ENCODE results near the gene DTX3.

The DTX3 gene

DNA sequence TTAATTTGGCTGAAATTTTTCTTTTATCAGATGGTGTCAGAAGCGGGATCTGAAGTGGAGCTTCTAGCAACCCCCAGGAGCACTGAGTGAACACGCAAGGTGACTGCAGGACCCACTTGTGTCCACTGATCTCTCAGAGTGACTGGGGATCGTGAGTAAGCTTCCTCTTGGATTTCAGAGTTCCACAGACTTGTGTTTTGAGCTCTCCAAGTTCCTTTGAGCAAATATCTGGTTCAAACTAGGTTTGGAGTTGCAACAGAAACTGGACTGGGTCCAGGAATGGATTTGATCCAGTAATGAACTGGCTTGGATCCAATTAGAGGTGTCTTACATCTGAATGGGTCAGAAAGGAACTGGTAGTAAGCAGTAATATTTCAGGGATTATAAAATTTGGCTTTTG lies 53.1 kb downstream of the DTX3 start:
- no peak overlapping the region for H3K27ac Mint-ChIP-seq
- TF ChIP-seq, protein P1, sequence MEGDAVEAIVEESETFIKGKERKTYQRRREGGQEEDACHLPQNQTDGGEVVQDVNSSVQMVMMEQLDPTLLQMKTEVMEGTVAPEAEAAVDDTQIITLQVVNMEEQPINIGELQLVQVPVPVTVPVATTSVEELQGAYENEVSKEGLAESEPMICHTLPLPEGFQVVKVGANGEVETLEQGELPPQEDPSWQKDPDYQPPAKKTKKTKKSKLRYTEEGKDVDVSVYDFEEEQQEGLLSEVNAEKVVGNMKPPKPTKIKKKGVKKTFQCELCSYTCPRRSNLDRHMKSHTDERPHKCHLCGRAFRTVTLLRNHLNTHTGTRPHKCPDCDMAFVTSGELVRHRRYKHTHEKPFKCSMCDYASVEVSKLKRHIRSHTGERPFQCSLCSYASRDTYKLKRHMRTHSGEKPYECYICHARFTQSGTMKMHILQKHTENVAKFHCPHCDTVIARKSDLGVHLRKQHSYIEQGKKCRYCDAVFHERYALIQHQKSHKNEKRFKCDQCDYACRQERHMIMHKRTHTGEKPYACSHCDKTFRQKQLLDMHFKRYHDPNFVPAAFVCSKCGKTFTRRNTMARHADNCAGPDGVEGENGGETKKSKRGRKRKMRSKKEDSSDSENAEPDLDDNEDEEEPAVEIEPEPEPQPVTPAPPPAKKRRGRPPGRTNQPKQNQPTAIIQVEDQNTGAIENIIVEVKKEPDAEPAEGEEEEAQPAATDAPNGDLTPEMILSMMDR (IDR thresholded peaks at IDR 0.05; ENCODE audit: unreplicated experiment in 3 of 3) = no peak
- H3K4me3 Mint-ChIP-seq = no peak overlapping the region
- H3K9me3 Mint-ChIP-seq = peaks cover 30% of the 10 kb centered on the region
- no peaks in the 10 kb centered on the region for H3K4me1 Mint-ChIP-seq
- H3K27me3 Mint-ChIP-seq (ENCODE audit: low read depth) = peaks cover 5% of the 10 kb centered on the region
- H3K36me3 Mint-ChIP-seq (ENCODE audit: low read depth) = peaks cover 3% of the 10 kb centered on the region

DNA sequence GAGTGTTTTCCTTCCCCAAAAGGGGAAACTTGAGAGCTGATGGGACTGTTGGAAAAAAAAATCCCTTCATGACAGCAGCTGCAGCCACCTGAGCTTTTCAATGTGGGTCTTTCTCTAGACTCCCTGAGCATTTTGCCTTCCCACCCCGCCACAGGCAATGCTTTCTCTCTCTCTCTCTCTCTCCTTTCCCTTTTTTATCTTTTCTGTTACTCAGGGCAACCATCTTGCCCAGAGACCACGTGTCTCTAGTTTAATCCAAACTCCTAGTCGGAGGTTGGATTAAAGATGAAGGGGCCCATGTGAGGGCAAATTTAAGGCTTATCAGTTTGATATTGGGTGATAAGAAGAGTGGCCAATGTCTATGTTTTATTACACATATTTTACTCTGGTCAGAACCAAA lies 54.3 kb downstream of the DTX3 start:
- H3K27ac Mint-ChIP-seq = no peak overlapping the region
- H3K27me3 Mint-ChIP-seq (ENCODE audit: low read depth) = peaks cover 5% of the 10 kb centered on the region
- no peak overlapping the region for H3K4me3 Mint-ChIP-seq
- H3K36me3 Mint-ChIP-seq (ENCODE audit: low read depth) = peaks cover 3% of the 10 kb centered on the region
- no peaks in the 10 kb centered on the region for H3K4me1 Mint-ChIP-seq
- TF ChIP-seq, protein P1 (IDR thresholded peaks at IDR 0.05; ENCODE audit: unreplicated experiment in 3 of 3) = no peak
- peaks cover 32% of the 10 kb centered on the region for H3K9me3 Mint-ChIP-seq

Measured in nephron (organoid).